K562 treated with DMSO at 1 percent for 48 hours (cell line): ENCODE data around the gene BCL11B. TPM values are rescaled to one million over a fixed set of nuclear protein-coding genes. Genes with fewer than 3 reads are reported as not detected.

Experiments
- total RNA-seq: library from RNA; unstranded; fragments of 300-600 nt; gene quantifications from 2 replicates; pipeline ENCODE4 v1.2.3, GENCODE V29; 2022; ENCODE audit warnings: low replicate concordance; ENCODE audit errors: extremely low read depth

Gene BCL11B
- total RNA-seq = not detected in 2 replicates

GRCh38 chr14:99271951-99272631 is at the start of gene BCL11B:
Gene BCL11B, minus strand, starts transcription at chr14:99272197. Its CDS starts 979 bp downstream, at chr14:99271218.

Other genes with a start within 250 kb of the BCL11B start
- gene SETD3, start 208.7 kb upstream of the BCL11B start, total RNA-seq = not detected in 2 replicates
- gene CCNK, start 209.2 kb upstream of the BCL11B start, total RNA-seq = not detected in 2 replicates